Trophoblast cell (in vitro differentiated cells and primary cell): ENCODE data around the gene PIGP.
"Not testable (repeated sequence)": the region's sequence is repeated elsewhere in the genome, so short reads cannot be mapped to it uniquely, and the experiment has no call there.

Source experiments
- DNase-seq, 2 donors: peaks; one replicate each; pipeline ENCODE4 v3.0.0-alpha.2; 2016
- H2AFZ ChIP-seq: 2 replicates; pipeline ENCODE4 v1.6.1; 2013; ENCODE audit warnings: low read length, moderate library complexity, mild to moderate bottlenecking; ENCODE audit not compliant: insufficient read depth, poor library complexity
- H2AK5ac ChIP-seq: 2 replicates; pipeline ENCODE4 v1.6.1; 2013; ENCODE audit warnings: mild to moderate bottlenecking, low read length
- H2BK120ac ChIP-seq: 2 replicates; pipeline ENCODE4 v1.6.1; 2013; ENCODE audit warnings: low read length, mild to moderate bottlenecking, moderate library complexity; ENCODE audit not compliant: insufficient read depth, poor library complexity
- H2BK12ac ChIP-seq: 2 replicates; pipeline ENCODE4 v1.6.1; 2013; ENCODE audit warnings: mild to moderate bottlenecking, low read length, moderate library complexity
- H2BK5ac ChIP-seq: 2 replicates; pipeline ENCODE4 v1.6.1; 2013; ENCODE audit warnings: low read length, low read depth, moderate library complexity, mild to moderate bottlenecking; ENCODE audit not compliant: poor library complexity
- H3K14ac ChIP-seq: 2 replicates; pipeline ENCODE4 v1.6.1; 2013; ENCODE audit warnings: mild to moderate bottlenecking, low read length
- H3K18ac ChIP-seq: 2 replicates; pipeline ENCODE4 v1.6.1; 2013; ENCODE audit warnings: mild to moderate bottlenecking, low read length
- H3K23ac ChIP-seq: 2 replicates; pipeline ENCODE4 v1.6.1; 2013; ENCODE audit warnings: low read length
- H3K27ac ChIP-seq: 2 replicates; pipeline ENCODE4 v1.5.1; 2013; ENCODE audit warnings: low read depth, mild to moderate bottlenecking, inconsistent platforms, low read length, moderate library complexity
- H3K27me3 ChIP-seq: 2 replicates; pipeline ENCODE4 v1.6.1; 2013; ENCODE audit warnings: inconsistent platforms, mild to moderate bottlenecking, low read length, moderate library complexity; ENCODE audit not compliant: insufficient read depth
- H3K36me3 ChIP-seq, 2 experiments: 1 replicate in 1 of 2; 2 replicates in 1 of 2; pipeline ENCODE4 v1.6.1; 2013; ENCODE audit warnings: low read length in 2 of 2, mild to moderate bottlenecking in 2 of 2, moderate library complexity in 1 of 2; ENCODE audit not compliant: insufficient read depth in 2 of 2, control insufficient read depth in 1 of 2
- H3K4ac ChIP-seq: 2 replicates; pipeline ENCODE4 v1.6.1; 2013; ENCODE audit warnings: low read depth, mild to moderate bottlenecking, low read length, moderate library complexity
- H3K4me1 ChIP-seq, 2 experiments: 1 replicate in 1 of 2; 2 replicates in 1 of 2; pipeline ENCODE4 v1.6.1; 2013; ENCODE audit warnings: low read length in 2 of 2, mild to moderate bottlenecking in 2 of 2, moderate library complexity in 1 of 2; ENCODE audit not compliant: insufficient read depth in 2 of 2, control insufficient read depth in 1 of 2
- H3K4me2 ChIP-seq: 2 replicates; pipeline ENCODE4 v1.6.1; 2013; ENCODE audit warnings: inconsistent platforms, mild to moderate bottlenecking, low read length, moderate library complexity
- H3K4me3 ChIP-seq: 2 replicates; pipeline ENCODE4 v1.5.1; 2013; ENCODE audit warnings: mild to moderate bottlenecking, low read depth, low read length, inconsistent platforms
- H3K79me1 ChIP-seq: one replicate; pipeline ENCODE4 v1.6.1; 2013; ENCODE audit warnings: low read length
- H3K79me2 ChIP-seq: 2 replicates; pipeline ENCODE4 v1.6.1; 2013; ENCODE audit warnings: low read length, mild to moderate bottlenecking; ENCODE audit not compliant: control insufficient read depth, insufficient read depth, poor library complexity
- H3K9ac ChIP-seq: 2 replicates; pipeline ENCODE4 v1.6.1; 2013; ENCODE audit warnings: mild to moderate bottlenecking, low read length
- H3K9me3 ChIP-seq: 2 replicates; pipeline ENCODE4 v1.6.1; 2013; ENCODE audit warnings: low read depth, mild to moderate bottlenecking, control low read depth, inconsistent platforms, low read length; ENCODE audit not compliant: insufficient read depth
- H4K12ac ChIP-seq: 2 replicates; pipeline ENCODE4 v1.6.1; 2013; ENCODE audit warnings: low read depth, mild to moderate bottlenecking, low read length, moderate library complexity
- H4K8ac ChIP-seq: 2 replicates; pipeline ENCODE4 v1.6.1; 2013; ENCODE audit warnings: low read depth, mild to moderate bottlenecking, low read length, moderate library complexity
- H4K91ac ChIP-seq: one replicate; pipeline ENCODE4 v1.6.1; 2013; ENCODE audit warnings: low read depth, mild to moderate bottlenecking, low read length, moderate library complexity
- WGBS: extraction: QIAGEN DNeasy Blood & Tissue Kit; methylation state at CpG from one replicate; pipeline ENCODE4 v1.1.7; 2013; ENCODE audit warnings: missing lambda C conversion rate; ENCODE audit not compliant: insufficient read length, insufficient coverage; ENCODE audit errors: extremely low coverage; 5-methylcytosine and 5-hydroxymethylcytosine counted together

PIGP gene

GRCh38 chr21:37116459-37116858 is 43.6 kb upstream of the PIGP start:
- not testable (repeated sequence) for H3K4me1 ChIP-seq, H3K36me3 ChIP-seq, H3K18ac ChIP-seq, H3K27ac ChIP-seq, H3K14ac ChIP-seq, H3K23ac ChIP-seq, H2AK5ac ChIP-seq, H2BK120ac ChIP-seq, H4K8ac ChIP-seq, H3K79me1 ChIP-seq, H3K9me3 ChIP-seq, H3K27me3 ChIP-seq, H2BK5ac ChIP-seq, H4K91ac ChIP-seq, H3K4me3 ChIP-seq, H2AFZ ChIP-seq, H3K79me2 ChIP-seq, H4K12ac ChIP-seq, H3K4ac ChIP-seq, H3K4me2 ChIP-seq, H2BK12ac ChIP-seq, H3K9ac ChIP-seq
- no CpG with 5 or more reads among the region's 2 CpGs for WGBS
- peak; percentile 57 to 70 for DNase-seq

- H2BK120ac ChIP-seq, H4K8ac ChIP-seq, H4K12ac ChIP-seq, H2AFZ ChIP-seq, H3K4ac ChIP-seq, H3K27ac ChIP-seq, H3K23ac ChIP-seq, H3K4me1 ChIP-seq, H3K79me1 ChIP-seq, H3K18ac ChIP-seq, DNase-seq, H3K9ac ChIP-seq, H2AK5ac ChIP-seq, H3K9me3 ChIP-seq, H3K27me3 ChIP-seq, H2BK5ac ChIP-seq, H3K4me3 ChIP-seq, H3K14ac ChIP-seq, H3K4me2 ChIP-seq, H4K91ac ChIP-seq, H2BK12ac ChIP-seq, H3K36me3 ChIP-seq, H3K79me2 ChIP-seq: not testable (repeated sequence)
- WGBS, result no CpG with 5 or more reads among the region's 3 CpGs
Observed at GRCh38 chr21:37114301-37114700, 41.4 kb upstream of the PIGP start.

- H3K27me3 ChIP-seq, H3K4ac ChIP-seq, H4K12ac ChIP-seq, H3K4me1 ChIP-seq, H4K8ac ChIP-seq, H2AFZ ChIP-seq, H3K27ac ChIP-seq, H3K18ac ChIP-seq, H3K79me2 ChIP-seq, H4K91ac ChIP-seq, H3K79me1 ChIP-seq, DNase-seq, H2BK120ac ChIP-seq, H3K9me3 ChIP-seq, H3K9ac ChIP-seq, H2BK12ac ChIP-seq, H3K4me3 ChIP-seq, H2BK5ac ChIP-seq, H3K14ac ChIP-seq, H3K4me2 ChIP-seq, H2AK5ac ChIP-seq, H3K23ac ChIP-seq: not testable (repeated sequence)
- no CpG with 5 or more reads among the region's 6 CpGs for WGBS
- peaks cover 7 to 10% of the 10 kb centered on the region in 2 experiments for H3K36me3 ChIP-seq
Observed at GRCh38 chr21:37111029-37111428, 38.2 kb upstream of the PIGP start.

- H3K14ac ChIP-seq, result no peak overlapping the region
- DNase-seq, result no peak
- no peaks in the 10 kb centered on the region for H3K79me2 ChIP-seq
- no peaks in the 10 kb centered on the region for H3K27me3 ChIP-seq
- H3K4me3 ChIP-seq, result no peak overlapping the region
- no peak overlapping the region for H2BK5ac ChIP-seq
- WGBS, result no CpG with 5 or more reads among the region's 2 CpGs
- H3K4me1 ChIP-seq, result peaks cover 0 to 2% of the 10 kb centered on the region in 2 experiments
- H2AFZ ChIP-seq, result no peak overlapping the region
- no peak overlapping the region for H3K9ac ChIP-seq
- H4K91ac ChIP-seq, result no peak overlapping the region
- no peak overlapping the region for H2AK5ac ChIP-seq
- no peak overlapping the region for H3K4me2 ChIP-seq
- no peak overlapping the region for H2BK120ac ChIP-seq
- peaks cover 4% of the 10 kb centered on the region for H3K9me3 ChIP-seq
- H3K18ac ChIP-seq, result no peak overlapping the region
- H4K12ac ChIP-seq, result no peak overlapping the region
- no peak overlapping the region for H3K27ac ChIP-seq
- no peak overlapping the region for H3K23ac ChIP-seq
- no peaks in the 10 kb centered on the region for H3K79me1 ChIP-seq
- H3K36me3 ChIP-seq, result peaks cover 10 to 12% of the 10 kb centered on the region in 2 experiments
- no peak overlapping the region for H3K4ac ChIP-seq
- H2BK12ac ChIP-seq, result no peak overlapping the region
- no peak overlapping the region for H4K8ac ChIP-seq
Observed at GRCh38 chr21:37106998-37107397, 34.1 kb upstream of the PIGP start.
